GM19239 (cell line): ENCODE measurements around the gene ELN.
"Not testable (repeated sequence)": the region's sequence is repeated elsewhere in the genome, so short reads cannot be mapped to it uniquely, and the experiment has no call there.

ENCODE experiments used
- DNase-seq: peaks from one replicate; pipeline ENCODE4 v3.0.0; 2011; ENCODE audit warnings: low spot score; ENCODE audit not compliant: insufficient read length
- FAIRE-seq: peaks from 2 replicates; lab custom pipeline; 2011; peaks lifted over from hg19 to GRCh38; lab: Jason Lieb, UNC

ELN gene

DNA sequence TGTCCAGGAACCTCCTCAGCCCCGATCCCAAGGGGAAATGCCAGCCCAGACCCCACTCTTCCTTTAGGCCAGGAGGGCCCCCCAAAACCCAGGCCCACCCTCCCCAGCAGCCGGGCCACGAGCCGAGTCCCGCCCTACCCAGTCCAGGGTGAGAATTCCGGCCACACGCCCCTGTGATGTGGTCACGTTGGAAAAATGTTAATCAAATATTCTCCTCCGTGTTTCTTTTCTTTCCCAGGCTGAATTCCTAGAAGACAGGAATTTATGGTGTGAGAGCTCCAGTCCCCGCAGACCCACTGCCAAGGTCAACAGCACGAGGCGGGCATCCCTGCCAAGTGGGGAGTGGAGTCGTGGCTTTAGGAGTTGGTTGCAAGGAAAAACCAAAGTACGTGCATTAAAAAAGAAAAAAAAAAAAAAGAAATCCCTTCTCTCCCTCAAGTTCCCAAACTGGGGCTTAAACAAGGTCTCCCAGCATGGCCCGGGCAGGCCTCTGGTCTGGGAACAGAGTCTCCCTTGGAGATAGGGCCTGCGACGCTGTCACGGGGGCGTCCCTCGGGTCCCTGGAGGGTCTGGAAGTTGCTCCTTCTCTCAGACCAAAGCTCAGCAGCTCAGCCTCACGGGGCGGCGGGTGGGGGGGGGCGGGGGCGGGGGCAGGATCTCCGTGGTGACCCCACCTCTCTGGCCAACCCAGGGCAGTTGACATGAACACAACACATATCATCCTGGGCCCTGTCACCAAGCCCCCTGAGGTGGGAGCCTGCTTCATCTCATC lies 28.1 kb upstream of the ELN start:
- no peak for FAIRE-seq
- no peak for DNase-seq

DNA sequence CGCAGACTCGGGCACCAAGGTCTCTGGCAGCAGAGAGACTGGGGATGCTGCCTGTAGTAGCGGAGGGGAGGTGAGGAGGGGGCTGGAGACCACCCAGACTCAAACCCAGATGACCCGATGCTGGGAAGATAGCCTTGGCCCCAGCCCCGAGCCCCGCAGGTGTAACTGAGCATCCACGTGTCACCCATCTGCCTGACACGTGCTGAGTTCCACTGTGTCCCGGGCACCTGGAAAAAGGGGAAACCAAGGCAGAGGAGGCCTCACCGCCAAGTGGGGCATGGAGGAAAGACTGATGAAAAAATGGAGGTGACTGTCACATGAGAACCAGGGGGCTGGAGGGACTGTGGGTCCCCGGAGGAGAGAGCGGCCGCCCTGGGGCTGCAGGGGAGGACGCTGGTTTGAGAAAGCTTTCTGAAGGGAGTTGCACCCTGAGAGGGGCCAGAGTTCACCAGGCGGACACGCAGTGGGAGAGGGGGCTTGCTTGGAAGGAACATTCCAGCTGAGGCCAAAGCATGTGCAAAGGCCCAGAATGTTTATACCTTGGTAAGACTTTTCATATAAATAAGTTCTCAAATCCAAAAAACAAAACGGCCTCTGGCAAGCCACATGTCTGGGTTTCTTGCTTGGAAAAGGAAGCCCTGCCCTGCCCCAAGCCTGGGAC lies 27.4 kb upstream of the ELN start:
- no peak for FAIRE-seq
- no peak for DNase-seq

DNA sequence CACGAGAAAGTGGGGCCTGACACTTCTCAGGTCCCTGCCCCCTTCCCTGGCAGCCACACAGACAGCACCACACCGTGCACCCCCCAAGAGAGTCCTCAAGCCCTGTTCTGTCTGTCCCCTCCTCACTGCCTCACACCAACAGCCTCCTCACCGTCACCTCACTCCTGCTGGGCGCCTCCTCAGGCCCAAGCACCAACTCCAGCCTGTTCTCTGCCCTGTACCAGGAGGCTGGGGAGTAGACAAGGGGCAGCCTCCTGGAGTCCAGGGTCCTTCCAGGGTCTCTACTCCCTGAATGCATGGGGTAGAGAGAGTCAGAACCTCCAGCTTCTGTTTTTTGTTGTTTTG lies 26.9 kb upstream of the ELN start:
- DNase-seq: no peak
- FAIRE-seq: no peak

DNA sequence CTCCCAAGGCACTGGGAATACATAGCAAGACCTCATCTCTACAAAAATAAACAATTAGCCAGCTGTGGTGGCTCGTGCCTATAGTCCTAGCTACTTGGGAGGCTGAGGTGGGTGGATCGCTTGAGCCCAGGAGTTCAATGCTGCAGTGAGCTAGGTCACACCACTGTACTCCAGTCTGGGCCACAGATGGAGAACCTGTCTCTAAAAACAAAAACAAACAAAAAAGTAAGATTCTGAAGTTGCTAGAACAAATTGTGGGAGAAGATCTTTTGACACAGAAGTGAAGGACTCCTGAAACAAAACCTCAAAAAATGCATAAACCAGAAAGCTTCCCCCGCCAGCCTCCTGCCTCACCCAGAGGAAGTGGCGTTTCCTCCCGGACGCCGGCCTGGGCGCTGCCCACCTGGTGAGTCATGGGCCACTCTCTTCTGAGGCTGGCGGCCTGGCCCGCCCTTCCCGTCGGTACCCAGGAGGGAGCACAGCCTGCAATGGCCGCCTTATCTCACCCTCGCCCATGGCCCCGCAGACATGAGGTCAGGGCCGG lies 25.4 kb upstream of the ELN start:
- DNase-seq (no peak), FAIRE-seq (no peak)

DNA sequence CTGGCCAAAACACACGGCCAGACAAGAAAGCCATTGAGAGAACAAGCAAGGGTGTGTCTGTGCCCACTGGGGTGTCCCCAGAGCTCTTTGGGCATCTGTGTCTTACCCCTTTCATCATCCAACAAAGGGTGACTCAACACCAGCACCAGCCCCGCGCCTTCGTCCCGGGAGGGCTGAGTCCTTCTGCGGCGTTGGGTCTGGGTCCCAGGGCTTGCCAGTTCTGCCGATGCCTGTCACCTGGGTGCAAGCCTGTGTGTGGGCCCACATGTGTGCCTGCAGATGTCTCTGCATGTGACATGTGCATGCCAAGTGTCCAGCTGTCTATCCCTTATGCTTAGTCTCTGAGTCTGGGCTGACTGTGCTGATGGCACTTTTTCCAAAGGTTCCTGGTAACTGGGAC lies 24.4 kb upstream of the ELN start:
- DNase-seq (no peak), FAIRE-seq (no peak)

DNA sequence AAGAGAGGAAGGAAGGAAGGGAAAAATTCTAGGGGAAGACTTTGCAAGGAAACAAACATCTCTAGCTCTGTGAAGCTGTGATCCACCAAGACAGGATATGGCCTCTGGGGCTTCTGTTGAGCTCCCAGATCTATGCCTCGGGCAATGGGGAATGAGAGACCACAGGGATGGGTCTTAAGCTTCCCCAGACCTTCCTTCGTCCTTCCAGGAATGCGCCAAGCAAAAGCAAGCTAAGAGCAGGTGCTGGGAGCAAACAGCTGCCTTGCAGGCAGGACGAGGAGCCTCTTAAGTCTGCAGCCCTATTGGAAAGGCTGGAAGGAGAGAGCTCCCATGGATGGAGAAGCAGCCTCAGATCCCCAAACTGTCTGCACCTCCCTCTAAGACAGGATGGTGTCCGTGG lies 21.9 kb upstream of the ELN start:
- DNase-seq (no peak), FAIRE-seq (no peak)

DNA sequence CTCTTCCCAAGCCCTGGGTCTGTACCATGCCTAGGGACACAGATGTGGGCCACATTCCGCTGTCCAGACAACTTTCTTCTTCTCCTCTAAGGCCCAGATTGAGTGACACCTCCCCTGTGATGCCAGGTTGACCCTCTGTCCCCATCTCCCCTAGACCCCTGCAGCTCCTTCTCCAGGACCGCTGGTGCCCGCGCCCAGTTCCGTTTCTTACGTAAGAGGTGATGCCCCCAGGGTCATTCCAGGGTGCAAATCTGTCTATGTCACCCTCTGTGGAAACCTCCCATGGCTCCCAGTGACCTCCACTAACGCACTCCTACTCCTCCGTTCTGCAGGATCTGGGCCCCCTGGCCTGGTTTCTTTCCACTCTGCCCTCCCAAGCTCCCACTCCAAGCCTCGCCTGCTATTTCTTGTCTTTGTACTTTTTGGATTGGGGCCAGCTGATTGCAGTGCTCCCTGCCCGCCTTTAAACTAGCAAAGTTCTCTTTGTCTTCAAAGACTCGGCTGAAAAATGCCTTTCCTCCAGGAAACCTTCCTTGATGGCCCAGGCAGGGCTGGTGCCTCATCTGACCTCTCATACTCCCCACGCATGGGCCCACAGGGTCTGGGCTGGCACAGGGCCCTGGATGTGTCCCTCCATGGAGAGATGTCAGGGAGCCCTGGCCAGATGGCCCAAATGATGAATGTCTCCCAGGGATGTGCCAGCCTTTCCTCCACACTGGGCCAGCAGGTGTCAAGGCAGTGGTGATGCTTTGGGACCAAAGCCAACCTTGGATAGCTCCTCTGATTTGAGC lies 21.3 kb upstream of the ELN start:
- FAIRE-seq (no peak), DNase-seq (no peak)

DNA sequence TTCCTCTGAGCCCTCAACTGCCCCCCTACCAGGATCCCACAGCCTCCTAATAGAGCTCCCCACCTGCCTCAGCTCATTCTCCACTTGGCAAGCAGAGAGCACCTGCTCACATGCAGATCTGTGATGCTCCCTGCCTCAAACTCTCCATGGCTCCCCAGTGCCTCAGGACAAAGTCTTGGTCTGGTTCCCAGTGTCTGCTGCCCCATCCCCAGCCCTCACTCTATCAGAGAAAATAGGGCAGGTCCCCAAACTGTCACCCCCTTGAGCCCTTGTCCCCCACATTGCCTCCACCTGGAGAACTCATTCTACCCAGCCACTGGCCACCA lies 20.8 kb upstream of the ELN start:
- DNase-seq: no peak
- no peak for FAIRE-seq

DNA sequence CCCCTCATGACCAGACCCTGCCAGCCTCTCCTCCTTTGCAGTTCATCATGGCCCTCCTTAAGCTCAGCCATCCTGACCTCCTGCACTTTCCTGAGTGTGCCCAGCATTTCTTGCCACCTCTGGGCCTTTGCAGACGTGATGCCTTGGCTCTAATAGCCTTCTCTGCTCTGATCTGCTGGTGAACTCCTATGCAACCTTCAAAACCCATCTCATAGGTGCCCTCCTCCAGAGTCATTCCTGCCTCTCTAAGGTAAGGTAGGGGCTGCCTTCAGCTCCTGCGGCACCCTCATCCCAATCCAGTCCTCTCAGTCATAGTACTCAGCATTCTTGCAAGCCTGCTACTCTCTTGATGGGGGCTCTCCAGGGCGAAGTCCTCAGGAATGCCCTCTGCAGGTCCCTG lies 19.3 kb upstream of the ELN start:
- FAIRE-seq: no peak
- DNase-seq: no peak

DNA sequence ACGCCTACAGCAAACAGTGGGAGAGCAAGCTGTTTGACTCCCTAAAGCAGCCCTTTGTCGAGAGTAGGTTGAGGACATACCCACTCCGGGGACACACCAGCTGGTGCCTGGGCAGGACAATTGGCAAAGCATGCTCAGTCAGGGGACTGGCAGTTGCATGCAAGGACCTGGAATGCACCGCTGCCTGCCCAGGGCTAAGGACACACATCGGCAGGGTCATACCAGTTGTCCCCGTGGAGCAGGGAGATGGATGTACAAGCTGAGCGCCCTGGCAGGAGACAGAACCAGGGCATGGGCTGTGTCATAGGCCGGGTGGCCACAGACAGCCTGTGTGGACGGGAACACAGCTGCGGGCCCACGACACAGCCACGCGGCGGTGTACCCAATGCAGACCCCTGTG lies 18.3 kb upstream of the ELN start:
- DNase-seq: no peak
- no peak for FAIRE-seq

DNA sequence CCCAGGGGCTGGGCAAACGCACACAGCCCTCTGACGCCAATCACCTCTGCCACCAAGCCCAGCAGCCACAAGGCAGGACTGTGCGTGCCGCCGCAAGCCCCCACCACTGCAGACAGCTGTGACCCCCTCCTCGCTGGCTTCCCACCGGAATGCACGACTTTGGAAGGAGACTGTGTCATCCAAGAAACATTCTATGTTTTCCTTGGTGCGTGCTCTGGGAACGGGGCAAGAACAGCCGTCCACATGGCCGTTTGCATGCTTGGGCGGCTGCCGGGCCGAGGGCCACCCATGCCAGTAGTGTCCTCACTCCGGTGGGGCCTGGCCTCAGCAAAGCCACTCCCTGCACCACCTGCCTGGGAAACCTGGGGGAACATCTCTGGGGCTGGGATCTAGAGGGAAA lies 17.6 kb upstream of the ELN start:
- DNase-seq: no peak
- no peak for FAIRE-seq

DNA sequence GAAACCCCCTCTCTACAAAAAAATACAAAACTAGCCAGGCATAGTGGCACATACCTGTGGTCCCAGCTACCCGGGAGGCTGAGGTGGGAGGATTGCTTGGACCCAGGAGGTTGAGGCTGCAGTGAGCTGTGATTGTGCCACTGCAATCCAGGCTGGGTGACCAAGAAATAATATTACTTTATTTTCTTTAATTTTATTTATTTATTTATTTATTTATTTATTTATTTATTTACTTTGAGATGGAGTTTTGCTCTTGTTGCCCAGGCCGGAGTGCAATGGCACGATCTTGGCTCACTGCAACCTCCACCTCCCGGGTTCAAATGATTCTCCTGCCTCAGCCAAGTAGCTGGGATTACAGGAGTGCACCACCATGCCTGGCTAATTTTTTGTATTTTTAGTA lies 16.6 kb upstream of the ELN start:
- not testable (repeated sequence) for FAIRE-seq, DNase-seq

DNA sequence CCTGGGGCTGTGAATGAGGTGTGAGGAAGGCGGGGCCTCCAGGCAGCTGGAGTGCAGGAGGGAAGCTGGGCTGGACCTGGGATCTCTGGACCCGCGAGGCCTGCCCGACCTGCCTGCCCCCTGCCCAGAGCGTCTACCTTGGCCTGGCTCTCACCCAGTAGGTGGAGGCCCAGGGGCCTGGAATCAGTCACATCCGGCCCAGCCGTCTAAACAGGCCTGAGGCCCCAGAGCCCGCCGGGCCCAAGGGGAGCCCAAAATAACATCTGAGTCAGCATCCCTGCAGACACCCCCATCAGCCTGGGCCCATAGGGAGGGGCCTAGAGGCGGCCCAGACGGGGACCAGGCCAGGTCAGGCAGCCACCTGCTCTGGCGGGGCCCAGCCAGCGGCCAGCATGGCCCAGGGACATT lies 15.1 kb upstream of the ELN start:
- FAIRE-seq (no peak), DNase-seq (peak; percentile 90)

DNA sequence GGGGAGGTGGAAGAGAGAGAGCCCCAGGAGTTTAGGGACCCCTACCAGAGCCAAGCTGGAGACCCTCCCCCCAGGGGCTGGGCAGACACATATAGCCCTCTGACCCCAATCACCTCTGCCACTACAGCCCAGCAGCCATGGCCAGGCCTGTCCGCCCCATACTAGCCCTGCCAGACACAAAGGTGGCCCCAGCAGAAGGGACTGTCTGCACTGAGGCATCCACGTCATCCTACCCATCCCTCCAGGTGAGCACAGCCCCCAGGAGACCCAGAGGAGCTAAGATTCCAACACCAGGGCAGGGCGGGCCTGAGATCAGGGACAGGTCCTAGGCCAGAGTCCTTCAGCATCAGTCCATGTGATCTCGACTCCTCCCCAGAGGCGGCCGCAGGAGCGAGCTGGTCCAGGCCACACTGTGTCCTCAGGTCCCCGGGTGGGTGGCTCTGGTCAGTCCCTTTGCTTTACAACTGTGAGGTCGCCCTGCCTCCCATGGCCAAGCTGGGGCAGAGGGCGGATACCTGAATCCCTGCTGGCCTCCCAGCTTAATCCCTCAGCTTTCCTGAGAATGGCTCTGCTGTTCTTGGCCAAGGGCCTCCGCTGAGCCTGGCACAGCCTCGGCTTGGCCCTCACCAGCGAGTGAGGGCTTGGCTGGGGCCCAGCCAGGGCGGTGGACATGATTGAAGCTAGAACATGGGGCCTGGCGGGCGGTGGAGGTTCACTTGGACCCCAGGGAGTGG lies 14.3 kb upstream of the ELN start:
- no peak for DNase-seq
- no peak for FAIRE-seq

DNA sequence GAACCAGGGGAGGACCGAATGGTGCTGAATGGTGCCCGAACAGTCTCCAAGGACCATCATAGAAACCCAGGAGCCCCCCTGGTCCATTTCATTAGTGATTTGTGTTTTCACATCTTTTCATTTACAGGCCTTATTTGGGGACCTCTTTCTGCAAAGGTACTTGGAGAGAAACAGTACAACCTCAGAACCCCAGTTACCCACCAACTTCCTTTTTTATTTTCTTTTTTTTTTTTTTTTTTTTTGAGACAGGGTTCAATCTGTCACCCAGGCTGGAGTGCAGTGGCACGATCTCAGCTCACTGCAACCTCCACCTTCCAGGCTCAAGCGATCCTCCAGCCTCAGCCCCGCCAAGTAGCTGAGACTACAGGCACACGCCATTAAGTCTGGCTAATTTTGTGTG lies 13.0 kb upstream of the ELN start:
- FAIRE-seq (no peak), DNase-seq (no peak)

DNA sequence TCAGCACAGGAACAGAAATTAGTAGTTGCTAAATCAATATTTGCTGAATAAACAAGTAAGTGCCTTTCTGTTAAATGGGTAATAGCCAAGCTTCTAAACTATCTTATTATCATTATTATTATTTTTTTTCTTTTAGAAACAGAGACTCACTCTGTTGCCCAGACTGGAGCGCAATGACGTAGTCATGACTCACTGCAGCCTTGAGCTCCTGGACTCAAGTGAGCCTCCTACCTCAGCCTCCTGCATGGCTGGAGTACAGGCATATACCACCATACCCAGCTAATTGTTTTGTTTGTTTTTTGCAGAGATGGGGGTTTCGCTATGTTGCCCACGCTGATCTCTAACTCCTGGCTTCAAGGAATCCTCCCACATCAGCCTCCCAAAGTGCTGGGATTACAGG lies 12.3 kb upstream of the ELN start:
- DNase-seq (no peak), FAIRE-seq (no peak)

DNA sequence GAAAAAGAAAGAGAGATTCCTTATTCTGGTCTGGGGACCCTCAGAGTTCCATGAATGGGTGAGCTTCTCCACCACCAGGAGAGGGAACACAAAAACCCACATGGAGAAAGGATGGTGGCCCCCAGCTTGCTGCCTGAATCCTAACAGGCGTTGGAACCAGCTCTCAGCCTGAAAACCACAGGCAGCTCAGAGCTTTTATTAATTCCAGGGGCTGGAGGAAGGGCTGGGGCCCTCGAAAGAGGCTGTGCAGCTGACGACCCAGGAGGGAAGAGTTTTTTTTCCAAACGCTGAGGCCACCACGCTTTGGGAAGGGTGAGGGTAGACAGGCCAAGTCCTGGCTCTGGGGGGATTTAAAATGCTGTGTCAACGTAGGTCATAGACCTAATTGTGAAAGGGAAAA lies 10.8 kb upstream of the ELN start:
- FAIRE-seq (no peak), DNase-seq (no peak)

DNA sequence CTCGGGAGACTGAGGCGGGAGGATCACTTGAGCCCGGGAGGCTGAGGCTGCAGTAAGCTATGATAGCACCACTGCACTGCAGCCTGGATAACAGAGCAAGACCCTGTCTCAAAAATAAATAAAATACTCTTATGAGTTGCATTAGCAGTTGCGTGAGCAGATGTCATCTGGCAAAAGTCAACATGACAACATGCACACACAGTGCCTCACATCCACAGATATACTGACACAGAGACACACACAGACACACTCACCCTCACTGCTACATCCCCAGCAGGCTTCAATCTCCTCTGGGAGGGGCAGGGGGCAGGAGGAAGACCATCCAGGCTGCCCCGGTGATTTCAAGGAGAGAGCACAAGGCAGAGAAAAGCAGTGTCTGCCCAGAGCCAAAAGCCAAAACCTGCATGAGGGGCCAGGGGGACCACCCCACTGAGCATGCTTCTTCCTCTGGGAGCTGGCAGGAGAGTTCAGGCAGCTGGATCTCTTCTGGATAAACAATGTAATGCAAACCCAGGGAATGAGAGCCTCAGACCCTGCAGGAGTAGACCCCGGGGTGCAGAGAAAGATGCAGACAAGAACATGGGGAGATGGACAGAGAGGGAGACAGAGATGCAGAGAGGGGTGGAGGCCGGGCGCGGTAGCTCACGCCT lies 9.6 kb upstream of the ELN start:
- FAIRE-seq: no peak
- DNase-seq: no peak

DNA sequence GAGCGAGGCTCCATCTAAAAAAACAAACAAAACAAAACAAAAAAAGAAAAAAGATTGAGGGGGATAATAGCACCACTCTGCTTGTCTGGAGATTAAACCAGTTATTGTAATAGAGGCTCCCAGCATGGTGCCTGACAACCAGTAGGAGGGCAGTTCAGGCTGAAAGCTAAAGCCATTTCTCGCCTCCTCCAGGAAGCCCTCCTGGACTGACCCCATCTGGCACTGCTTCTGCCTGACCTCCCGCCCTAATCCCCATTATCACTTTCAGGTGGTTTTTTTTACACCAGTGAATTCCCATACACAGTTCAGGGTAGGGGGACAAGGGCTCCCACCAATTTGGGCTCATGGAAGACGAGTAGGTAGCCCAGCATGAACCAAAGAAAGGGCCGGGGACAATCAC lies 8.8 kb upstream of the ELN start:
- no peak for FAIRE-seq

DNA sequence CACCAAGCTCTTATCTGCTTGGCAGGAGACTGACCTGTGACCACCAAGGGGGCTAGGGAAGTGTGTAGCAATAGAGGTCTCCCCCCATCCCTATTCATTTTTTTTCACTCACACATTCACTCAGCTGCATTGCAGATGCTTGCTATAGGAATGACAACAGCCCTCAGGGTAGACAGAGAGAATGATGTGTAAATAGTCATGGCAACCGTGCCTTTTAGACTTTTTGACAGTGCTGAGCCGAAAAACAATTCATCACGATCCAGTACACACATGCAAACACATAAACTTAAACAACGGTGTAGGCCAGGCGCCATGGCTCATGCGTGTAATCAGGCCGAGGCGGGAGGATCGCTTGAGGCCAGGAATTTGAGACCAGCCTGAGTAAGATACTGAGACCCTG lies 7.6 kb upstream of the ELN start:
- FAIRE-seq: no peak
- no peak for DNase-seq

More for the DNA sequence above, 8.8 kb upstream of the ELN start:
- DNase-seq: no peak
